NT2/D1 (cell line): Measurements from ENCODE around the gene HNF1B.

Source experiments
- SUZ12 ChIP-seq: IDR thresholded peaks from 2 replicates; pipeline ENCODE4 v1.6.1; 2011; ENCODE audit not compliant: insufficient read length, insufficient read depth; ENCODE audit errors: extremely low read depth
- YY1 ChIP-seq: IDR thresholded peaks from 2 replicates; pipeline ENCODE4 v1.6.1; 2011; ENCODE audit not compliant: insufficient read length, insufficient read depth

- TF ChIP-seq SUZ12: no peak
- TF ChIP-seq YY1: no peak
Observed at GRCh38 chr17:37719866-37720265, 25.0 kb downstream of the HNF1B start.
